A673 (cell line): ENCODE data around the gene FCMR.

Experiments
- CTCF ChIP-seq: fragments of 300-800, 200-600 bp; sonication (generic); conservative IDR thresholded peaks from 2 replicates; pipeline ENCODE4 v1.5.1; 2017; ENCODE audit warnings: low read depth, mild to moderate bottlenecking, antibody characterized with exemption, low read length, moderate library complexity, mixed read lengths
- EZH2 ChIP-seq: fragments of 200-600 bp; sonication (generic); IDR thresholded peaks from 2 replicates; pipeline ENCODE4 v1.6.1; 2017; ENCODE audit warnings: borderline replicate concordance, low read depth, mild to moderate bottlenecking, mixed read lengths, antibody characterized with exemption, low read length; ENCODE audit not compliant: poor library complexity, severe bottlenecking

DNA sequence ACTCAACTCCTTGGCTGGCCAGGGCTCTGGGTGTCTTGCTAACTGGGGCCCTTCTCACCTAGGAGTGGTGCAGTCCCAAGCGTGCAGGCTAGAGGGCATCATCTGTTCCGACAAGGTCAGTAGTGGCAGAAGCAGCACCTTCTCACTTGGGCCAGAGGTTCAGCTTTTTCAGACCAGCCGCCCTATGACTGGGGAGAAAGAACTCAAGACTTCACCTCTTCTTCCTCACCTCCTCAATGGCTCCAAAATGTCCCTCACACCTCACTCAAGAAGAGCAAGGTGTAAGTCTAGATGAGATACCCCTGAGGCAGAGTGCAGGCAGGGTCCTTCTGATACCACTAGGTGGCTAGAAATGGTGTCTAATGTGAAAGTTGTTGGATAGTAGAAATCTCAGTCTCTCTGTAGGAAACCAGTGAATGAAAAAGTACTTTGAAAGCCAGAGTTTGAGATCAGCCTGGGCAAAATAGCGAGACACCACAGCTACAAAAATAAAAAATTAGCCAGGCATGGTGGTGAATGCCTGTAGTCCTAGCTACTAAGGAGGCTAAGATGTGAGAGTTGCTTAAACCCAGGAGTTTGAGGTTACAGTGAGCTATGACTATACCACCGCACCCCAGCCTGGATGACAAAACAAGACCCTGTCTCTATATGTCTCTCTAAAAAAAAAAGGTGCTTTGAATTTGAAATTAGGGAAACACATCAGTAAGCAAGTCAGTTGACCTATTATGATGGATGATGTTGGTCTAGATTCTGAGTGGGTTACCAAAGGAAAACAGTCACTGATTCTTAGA is 64.9 kb downstream of the FCMR start:
- no peak for TF ChIP-seq EZH2
- TF ChIP-seq CTCF: peak; percentile 46
